Putamen (tissue), 1 donor: ENCODE data around the gene HSPA1B.
A peak's percentile ranks its signal among the peaks of the same experiment; 100 is the strongest.
"Not testable (repeated sequence)": the region's sequence is repeated elsewhere in the genome, so short reads cannot be mapped to it uniquely, and the experiment has no call there.

Experiments used
- DNase-seq: peaks from one replicate; pipeline ENCODE4 v3.0.0-alpha.2; 2016; ENCODE audit warnings: low spot score

HSPA1B gene

DNA sequence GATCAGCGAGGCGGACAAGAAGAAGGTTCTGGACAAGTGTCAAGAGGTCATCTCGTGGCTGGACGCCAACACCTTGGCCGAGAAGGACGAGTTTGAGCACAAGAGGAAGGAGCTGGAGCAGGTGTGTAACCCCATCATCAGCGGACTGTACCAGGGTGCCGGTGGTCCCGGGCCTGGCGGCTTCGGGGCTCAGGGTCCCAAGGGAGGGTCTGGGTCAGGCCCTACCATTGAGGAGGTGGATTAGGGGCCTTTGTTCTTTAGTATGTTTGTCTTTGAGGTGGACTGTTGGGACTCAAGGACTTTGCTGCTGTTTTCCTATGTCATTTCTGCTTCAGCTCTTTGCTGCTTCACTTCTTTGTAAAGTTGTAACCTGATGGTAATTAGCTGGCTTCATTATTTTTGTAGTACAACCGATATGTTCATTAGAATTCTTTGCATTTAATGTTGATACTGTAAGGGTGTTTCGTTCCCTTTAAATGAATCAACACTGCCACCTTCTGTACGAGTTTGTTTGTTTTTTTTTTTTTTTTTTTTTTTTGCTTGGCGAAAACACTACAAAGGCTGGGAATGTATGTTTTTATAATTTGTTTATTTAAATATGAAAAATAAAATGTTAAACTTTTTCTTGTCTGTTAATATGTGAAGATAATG, 2.2 kb downstream of the HSPA1B start:
- peak; percentile 66 for DNase-seq

DNA sequence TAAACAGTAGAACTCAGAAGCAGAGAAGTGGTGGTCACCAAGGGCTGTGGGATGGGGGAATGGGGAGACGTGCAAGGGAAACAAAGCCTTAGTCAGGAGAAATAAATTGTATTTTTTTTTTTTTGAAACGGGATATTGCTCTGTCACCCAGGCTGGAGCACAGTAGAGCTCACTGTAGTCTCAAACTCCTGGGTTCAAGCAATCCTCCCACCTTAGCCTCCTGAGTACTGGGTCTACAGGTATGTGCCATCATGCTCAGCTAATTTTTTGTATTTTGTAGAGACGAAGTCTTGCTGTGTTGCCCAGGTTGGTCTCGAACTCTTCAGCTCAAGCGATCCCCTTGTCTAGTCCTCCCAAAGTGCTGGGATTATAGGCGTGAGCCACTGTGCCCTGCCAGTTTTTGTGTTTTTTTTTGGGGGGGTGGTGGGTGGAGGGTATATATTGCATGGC, 3.4 kb downstream of the HSPA1B start:
- no peak for DNase-seq

- no peak for DNase-seq
These were observed 4.0 kb downstream of the HSPA1B start for GRCh38 chr6:31831350-31832215.

DNA sequence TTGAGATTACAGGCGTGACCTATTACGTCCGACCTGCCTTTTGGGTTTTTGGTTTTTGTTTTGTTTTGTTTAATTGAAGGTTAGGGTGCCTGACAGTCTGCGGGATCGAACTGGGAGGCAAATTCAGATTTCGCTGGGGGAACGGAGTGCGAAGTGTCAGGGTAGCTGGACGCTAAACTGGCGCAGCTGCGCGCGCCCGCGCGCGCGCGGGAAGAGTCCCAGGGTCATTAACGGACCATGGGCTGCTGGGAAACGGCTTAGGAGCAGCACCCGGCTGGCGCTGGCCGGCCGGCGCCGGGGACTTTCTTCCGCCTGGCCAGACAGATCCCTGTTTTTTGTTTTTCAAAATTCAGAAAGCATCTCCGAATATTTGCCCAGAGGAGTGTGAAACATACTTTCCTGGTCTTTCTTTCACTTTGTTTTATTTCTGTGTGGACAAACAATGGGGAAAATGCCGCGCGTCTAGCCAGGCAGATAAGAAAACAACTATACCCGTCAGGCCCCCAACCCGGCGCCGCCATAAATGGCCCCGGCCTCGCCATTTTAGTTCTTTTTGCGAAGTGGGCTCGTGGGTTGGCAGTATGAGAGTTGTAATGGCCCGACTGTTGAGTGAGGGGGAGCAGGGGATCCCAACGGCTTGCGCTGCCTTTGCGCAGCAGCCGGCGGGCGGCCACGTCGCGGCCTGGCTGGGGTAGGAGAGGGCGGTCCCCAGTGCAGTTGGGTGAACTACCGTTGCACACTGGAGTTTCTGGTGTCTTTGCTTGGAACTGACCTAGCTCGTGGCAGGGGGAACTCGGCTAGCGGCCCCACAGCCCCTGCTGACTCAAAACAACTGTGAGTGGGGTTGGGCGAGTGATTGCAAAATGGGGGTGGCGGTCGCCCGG, 7.1 kb downstream of the HSPA1B start:
- peak; percentile 90 for DNase-seq

DNA sequence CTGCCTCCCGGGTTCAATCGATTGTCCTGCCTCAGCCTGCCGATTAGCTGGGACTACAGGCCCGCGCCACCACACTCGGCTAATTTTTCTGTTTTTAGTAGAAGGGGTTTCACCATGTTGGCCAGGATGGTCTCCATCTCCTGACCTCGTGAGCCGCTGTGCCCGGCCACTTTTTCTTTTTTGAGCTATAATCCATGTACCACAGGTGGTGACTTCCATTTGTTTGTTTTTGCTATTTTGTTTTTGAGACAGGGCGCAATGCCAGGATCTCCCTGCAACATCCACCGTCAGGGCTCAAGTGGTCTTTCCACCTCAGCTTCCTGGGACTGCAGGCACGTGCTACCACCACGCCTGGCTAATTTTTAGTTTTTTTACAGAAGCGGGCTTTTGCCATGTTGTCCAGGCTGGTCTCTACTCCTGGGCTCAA, 8.5 kb downstream of the HSPA1B start:
- DNase-seq = no peak

DNA sequence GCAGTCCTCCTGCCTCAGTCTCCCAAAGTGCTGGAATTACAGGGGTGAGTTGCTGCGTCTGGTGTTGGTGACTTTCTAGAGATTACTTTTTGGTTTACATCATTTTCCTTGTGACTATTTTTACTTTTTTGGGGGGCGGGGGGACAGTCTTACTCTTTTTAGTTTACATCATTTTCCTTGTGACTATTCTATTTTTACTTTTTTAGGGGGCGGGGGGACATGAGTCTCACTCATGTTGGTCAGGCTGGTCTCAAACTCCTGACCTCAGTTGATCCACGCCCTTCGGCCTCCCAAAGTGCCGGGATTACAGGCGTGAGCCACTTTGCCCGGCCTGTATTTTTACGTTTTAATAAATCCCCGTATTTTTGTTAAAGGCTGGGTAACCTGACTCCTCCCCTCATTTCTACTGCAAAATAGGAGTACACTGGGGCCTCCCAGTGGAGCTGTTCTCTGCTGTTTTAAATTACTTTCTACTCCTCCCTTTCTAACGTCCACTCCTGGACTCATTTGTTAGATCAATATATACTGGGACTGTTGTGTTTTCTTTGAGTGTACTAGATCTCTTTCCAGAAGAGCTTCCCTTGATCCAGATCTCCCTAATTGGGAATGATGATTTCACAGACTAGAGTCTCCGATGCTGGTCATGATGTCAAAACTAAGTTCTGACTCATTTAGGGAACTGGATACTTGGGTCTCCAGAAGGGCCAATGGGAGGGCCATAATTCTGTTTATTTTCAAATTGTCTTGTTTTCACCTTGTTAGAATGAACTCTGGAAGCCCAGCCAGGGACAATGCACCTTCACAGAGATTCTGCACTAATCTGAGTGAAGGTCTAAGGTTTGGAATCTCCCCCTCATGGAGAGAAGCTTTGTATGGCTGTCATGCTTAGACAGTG, 9.2 kb downstream of the HSPA1B start:
- DNase-seq = no peak

- DNase-seq = no peak
These were observed 10.0 kb downstream of the HSPA1B start for GRCh38 chr6:31837369-31838113.

DNA sequence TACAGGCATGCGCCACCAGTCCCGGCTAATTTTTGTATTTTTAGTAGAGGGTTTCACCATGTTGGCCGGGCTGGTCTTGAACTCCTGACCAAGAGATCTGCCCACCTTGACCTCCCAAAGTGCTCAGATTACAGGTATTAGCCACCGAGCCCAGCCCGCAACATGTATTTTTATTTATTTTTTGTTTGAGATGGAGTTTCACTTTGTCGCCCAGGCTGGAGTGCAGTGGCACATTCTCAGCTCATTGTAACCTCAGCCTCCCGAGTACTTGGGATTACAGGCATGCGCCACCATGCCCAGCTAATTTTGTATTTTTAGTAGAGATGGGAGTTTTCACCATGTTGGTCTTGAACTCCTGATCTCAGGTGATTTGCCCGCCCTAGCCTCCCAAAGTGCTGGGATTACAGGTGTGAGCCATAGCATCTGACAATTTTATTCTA, 10.6 kb downstream of the HSPA1B start:
- DNase-seq = not testable (repeated sequence)

- DNase-seq = no peak
These were observed 11.4 kb downstream of the HSPA1B start for GRCh38 chr6:31838968-31839367.

DNA sequence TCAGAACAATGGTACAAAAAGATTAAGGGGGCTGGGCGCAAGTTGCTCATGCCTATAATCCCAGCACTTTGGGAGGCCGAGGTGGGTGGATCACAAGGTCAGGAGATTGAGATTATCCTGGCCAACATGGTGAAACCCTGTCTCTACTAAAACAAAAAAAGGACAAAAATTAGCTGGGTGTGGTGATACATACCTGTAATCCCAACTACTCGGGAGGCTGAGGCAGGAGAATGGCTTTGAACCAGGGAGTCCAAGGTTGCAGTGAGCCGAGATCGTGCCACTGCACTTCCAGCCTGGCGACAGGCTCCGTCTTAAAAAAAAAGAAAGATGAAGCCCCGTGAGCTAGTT, 12.2 kb downstream of the HSPA1B start:
- not testable (repeated sequence) for DNase-seq

GRCh38 chr6:31842053-31842452, 14.5 kb downstream of the HSPA1B start:
- DNase-seq = no peak

DNA sequence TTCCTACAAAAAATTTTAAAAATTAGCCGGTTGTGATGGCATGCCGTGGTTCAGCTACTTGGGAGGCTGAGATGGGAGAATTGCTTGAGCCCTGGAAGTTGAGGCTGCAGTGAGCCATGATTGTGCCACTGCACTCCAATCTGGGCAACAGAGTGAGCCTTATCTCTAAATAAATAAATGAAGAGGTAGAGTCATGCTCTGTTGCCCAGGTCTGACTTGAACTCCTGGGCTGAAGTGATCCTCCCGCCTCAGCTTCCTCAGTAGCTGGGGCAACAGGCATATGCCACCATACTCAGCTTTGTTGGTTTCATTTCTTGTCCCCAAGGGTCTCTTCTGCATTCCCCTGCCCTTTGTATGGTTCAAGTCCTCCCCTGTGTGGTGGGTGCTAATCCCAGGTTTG, 17.0 kb downstream of the HSPA1B start:
- DNase-seq = no peak

- no peak for DNase-seq
These were observed 19.9 kb downstream of the HSPA1B start for GRCh38 chr6:31847276-31847978.

GRCh38 chr6:31850765-31851484, 23.4 kb downstream of the HSPA1B start:
- no peak for DNase-seq

- no peak for DNase-seq
These were observed 23.9 kb downstream of the HSPA1B start for GRCh38 chr6:31851485-31851832.

- DNase-seq = not testable (repeated sequence)
These were observed 24.6 kb downstream of the HSPA1B start for GRCh38 chr6:31851980-31852718.

DNA sequence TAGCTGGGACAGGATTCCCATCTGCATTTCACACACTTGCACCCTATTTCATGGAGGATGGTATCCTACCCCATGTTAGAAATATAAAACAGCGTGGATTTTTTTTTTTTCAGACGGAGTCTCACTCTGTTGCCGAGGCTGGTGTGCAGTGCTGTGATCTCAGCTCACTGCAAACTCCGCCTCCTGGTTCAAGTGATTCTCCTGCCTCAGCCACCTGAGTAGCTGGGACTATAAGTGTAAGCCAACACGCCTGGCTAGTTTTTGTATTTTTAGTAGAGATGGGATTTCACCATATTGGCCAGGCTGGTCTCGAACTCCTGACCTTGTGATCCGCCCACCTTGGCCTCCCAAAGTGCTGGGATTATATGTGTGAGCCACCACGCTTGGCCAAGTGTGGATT, 30.2 kb downstream of the HSPA1B start:
- DNase-seq = not testable (repeated sequence)

- no peak for DNase-seq
These were observed 31.2 kb downstream of the HSPA1B start for GRCh38 chr6:31858707-31859106.

DNA sequence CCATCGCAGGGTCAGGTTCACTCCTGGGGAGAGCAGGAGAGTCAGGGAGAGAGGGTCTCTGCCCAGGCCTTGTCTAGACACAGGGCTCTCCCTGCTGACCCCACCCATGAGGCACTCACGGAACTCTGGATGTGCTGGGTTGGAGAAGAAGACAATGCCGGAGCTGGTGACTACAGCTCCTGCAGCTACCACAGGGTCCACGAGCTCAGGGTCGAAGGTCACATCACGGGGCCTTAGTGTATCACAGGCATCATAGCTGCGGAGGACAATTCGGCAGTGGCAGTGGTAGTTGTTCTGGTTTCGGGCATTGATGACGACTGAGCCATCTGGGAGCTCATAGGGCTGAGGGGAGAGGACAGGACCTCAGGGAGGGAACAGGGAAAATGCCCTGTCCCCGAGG, 32.4 kb downstream of the HSPA1B start:
- no peak for DNase-seq
